Gastrocnemius medialis (tissue), 4 donors: ENCODE measurements around the gene PCK2. TPM values are rescaled to one million over a fixed set of nuclear protein-coding genes. Genes with fewer than 3 reads are reported as not detected.

Experiments used
- ATAC-seq, 2 donors: fragments of 150-250 bp; one replicate each; pipeline ENCODE4 v1.9.1; 2016
- DNase-seq, 2 donors: peaks; one replicate each; pipeline ENCODE4 v3.0.0-alpha.2; 2019
- H3K27ac ChIP-seq, 4 donors: fragments of 200-600 bp; sonication (generic); 1 replicate in 1 of 4; 2 replicates in 3 of 4; pipeline ENCODE4 v1.5.1; 2016 to 2018; ENCODE audit warnings: mild to moderate bottlenecking in 2 of 4, moderate library complexity in 1 of 4
- H3K27me3 ChIP-seq, 3 donors: fragments of 200-600 bp; sonication (generic) in 2 of 3; 1 replicate in 1 of 3; 2 replicates in 2 of 3; pipeline versions ENCODE4 v1.5.1 to v1.6.0; 2016 to 2019; ENCODE audit warnings: mild to moderate bottlenecking in 1 of 3, moderate library complexity in 1 of 3
- H3K36me3 ChIP-seq, 2 donors: fragments of 200-600 bp; sonication (generic) in 1 of 2; one replicate each; pipeline ENCODE4 v1.5.1; 2017 to 2018
- H3K4me1 ChIP-seq, 2 donors: fragments of 200-600 bp; sonication (generic) in 1 of 2; one replicate each; pipeline ENCODE4 v1.5.1; 2016 to 2017; ENCODE audit warnings: mild to moderate bottlenecking in 2 of 2
- H3K4me3 ChIP-seq, 4 donors: fragments of 200-600 bp; sonication (generic) in 3 of 4; 1 replicate in 1 of 4; 2 replicates in 3 of 4; pipeline ENCODE4 v1.5.1; 2016 to 2019; ENCODE audit warnings: mild to moderate bottlenecking in 2 of 4
- H3K9me3 ChIP-seq, 3 donors: fragments of 200-600 bp; sonication (generic) in 2 of 3; 1 replicate in 1 of 3; 2 replicates in 2 of 3; pipeline ENCODE4 v1.5.1; 2016 to 2019
- POLR2A ChIP-seq, 2 donors: fragments of 450-650 bp; IDR thresholded peaks; one replicate each; pipeline ENCODE4 v1.6.1; 2017; ENCODE audit warnings: antibody characterized with exemption in 2 of 2, mild to moderate bottlenecking in 2 of 2, moderate library complexity in 2 of 2
- in situ Hi-C, 4 donors: fragments of 200-750 bp; cut with MboI; loops; one replicate each; pipeline versions ENCODE4 v1.15.0 to v1.8.0; 2017; ENCODE audit warnings: low sequenced_read_pairs in 4 of 4
- intact Hi-C: fragments of 100-400 bp; cut with DNase I; formaldehyde crosslinking; loops from one replicate; pipeline ENCODE4 v1.15.1; 2023; ENCODE audit warnings: low total_unique reads
- total RNA-seq, 4 donors: library from RNA; depleted of rRNA; stranded (reverse); fragments of >200 nt; gene quantifications; one replicate each; pipeline versions ENCODE4 v1.1.0 to v1.2.3, GENCODE V29; 2016
- TF ChIP-seq, protein P1 (sequence below), 5 experiments: fragments of 450-650 bp in 3 of 5; fragments of 200-600 bp in 2 of 5; sonication (generic) in 2 of 5; IDR thresholded peaks in 4 of 5; conservative IDR thresholded peaks in 1 of 5; 1 replicate in 4 of 5; 2 replicates in 1 of 5; pipeline ENCODE4 v1.5.1; 2016 to 2019; ENCODE audit warnings: antibody characterized with exemption in 5 of 5, mild to moderate bottlenecking in 3 of 5, moderate library complexity in 3 of 5

The PCK2 gene
- total RNA-seq, 4 donors from 2014 or later: 1.9 to 9.8 (median 3.6) TPM

DNA sequence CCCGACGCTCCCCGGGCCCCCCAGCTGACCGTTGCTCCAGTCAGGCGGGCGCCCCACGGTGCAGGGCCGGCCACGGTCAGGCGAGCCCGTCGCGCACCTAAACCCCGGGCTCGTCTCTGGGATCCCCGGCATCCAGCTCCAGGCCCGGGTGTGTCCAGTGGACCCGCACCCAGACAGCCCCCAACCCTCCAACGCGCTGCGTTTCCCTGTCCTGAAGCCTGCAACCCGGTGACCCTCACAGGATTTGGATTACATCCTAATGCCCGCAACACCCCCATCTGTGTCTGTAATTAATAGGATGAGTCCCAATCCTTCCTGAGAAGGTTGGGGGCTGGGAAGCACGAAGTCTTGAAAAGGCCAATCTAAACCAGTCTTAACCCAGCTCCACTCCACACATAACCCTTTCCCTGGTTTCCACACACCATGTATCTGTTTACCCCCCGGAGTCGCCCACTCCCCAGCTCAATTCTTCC lies 12.3 kb upstream of the PCK2 start:
- DNase-seq: no peak
- no peaks in the 10 kb centered on the region for H3K27me3 ChIP-seq

DNA sequence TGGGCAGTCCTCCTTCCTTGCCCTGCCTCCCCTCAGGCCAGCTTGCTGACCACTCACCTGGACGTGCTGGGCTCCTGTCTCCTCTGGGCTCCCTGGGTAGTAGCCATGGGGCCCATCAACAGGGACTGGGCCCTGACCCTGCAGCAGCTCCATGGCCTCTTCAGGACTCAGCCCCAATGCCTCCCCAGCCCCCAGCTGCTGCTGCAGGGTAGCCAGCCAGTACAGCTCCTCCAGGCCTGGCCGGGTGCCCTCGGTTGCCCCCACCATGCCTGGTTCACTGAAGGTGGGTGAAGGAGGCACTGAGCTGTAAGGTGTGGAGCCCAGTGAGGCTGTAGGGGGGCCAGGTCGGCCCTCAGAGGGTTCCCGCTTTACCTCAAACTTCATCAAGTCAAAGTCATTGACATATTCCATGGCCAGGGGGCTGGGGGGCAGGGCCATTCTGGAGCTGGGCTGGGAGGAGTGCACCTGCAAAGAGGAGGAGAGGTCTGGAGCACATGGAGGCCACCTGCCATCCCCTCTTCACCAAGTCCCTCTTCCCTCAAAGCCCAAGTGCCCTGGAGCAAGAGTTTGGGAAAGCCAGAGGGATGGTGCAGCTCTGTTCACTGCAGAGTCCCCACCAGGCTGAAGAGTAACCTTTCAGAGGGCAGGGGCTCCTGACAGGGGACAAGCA lies 11.6 kb upstream of the PCK2 start:
- intact Hi-C loops (no loop called here), in situ Hi-C loops (no loop called here)
- TF ChIP-seq, protein P1, sequence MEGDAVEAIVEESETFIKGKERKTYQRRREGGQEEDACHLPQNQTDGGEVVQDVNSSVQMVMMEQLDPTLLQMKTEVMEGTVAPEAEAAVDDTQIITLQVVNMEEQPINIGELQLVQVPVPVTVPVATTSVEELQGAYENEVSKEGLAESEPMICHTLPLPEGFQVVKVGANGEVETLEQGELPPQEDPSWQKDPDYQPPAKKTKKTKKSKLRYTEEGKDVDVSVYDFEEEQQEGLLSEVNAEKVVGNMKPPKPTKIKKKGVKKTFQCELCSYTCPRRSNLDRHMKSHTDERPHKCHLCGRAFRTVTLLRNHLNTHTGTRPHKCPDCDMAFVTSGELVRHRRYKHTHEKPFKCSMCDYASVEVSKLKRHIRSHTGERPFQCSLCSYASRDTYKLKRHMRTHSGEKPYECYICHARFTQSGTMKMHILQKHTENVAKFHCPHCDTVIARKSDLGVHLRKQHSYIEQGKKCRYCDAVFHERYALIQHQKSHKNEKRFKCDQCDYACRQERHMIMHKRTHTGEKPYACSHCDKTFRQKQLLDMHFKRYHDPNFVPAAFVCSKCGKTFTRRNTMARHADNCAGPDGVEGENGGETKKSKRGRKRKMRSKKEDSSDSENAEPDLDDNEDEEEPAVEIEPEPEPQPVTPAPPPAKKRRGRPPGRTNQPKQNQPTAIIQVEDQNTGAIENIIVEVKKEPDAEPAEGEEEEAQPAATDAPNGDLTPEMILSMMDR (IDR thresholded peaks at IDR 0.05 in 4 of 5, conservative IDR thresholded peaks at IDR 0.05 in 1 of 5): no peak
- TF ChIP-seq POLR2A (IDR thresholded peaks at IDR 0.05): no peak
- H3K27ac ChIP-seq: no peak overlapping the region
- H3K36me3 ChIP-seq: no peaks in the 10 kb centered on the region
- H3K4me1 ChIP-seq: peaks cover 0 to 10% of the 10 kb centered on the region in 2 donors
- H3K4me3 ChIP-seq: no peak overlapping the region
- DNase-seq (no peak), ATAC-seq (no peak)
- no peaks in the 10 kb centered on the region for H3K27me3 ChIP-seq
- no peaks in the 10 kb centered on the region for H3K9me3 ChIP-seq

More for the DNA sequence above, 12.3 kb upstream of the PCK2 start:
- peak overlapping the region; percentile 54 to 76 (median 64) for H3K4me3 ChIP-seq
- TF ChIP-seq, protein P1 (IDR thresholded peaks at IDR 0.05 in 4 of 5, conservative IDR thresholded peaks at IDR 0.05 in 1 of 5): no peak
- TF ChIP-seq POLR2A (IDR thresholded peaks at IDR 0.05): no peak
- ATAC-seq: no peak
- peaks cover 0 to 10% of the 10 kb centered on the region in 2 donors for H3K4me1 ChIP-seq
- no peaks in the 10 kb centered on the region for H3K9me3 ChIP-seq
- H3K27ac ChIP-seq: no peak overlapping the region
- in situ Hi-C loops (no loop called here), intact Hi-C loops (no loop called here)
- no peaks in the 10 kb centered on the region for H3K36me3 ChIP-seq

- H3K4me3 ChIP-seq: no peak overlapping the region
- no peak for ATAC-seq
- in situ Hi-C loops: no loop called here
- H3K4me1 ChIP-seq: peaks cover 0 to 10% of the 10 kb centered on the region in 2 donors
- no peaks in the 10 kb centered on the region for H3K36me3 ChIP-seq
- intact Hi-C loops: no loop called here
- H3K27ac ChIP-seq: no peak overlapping the region
- no peaks in the 10 kb centered on the region for H3K27me3 ChIP-seq
- DNase-seq: no peak
- TF ChIP-seq POLR2A (IDR thresholded peaks at IDR 0.05): no peak
- TF ChIP-seq, protein P1 (IDR thresholded peaks at IDR 0.05 in 4 of 5, conservative IDR thresholded peaks at IDR 0.05 in 1 of 5): no peak
- H3K9me3 ChIP-seq: no peaks in the 10 kb centered on the region
These were observed 10.6 kb upstream of the PCK2 start for GRCh38 chr14:24083462-24083861.

DNA sequence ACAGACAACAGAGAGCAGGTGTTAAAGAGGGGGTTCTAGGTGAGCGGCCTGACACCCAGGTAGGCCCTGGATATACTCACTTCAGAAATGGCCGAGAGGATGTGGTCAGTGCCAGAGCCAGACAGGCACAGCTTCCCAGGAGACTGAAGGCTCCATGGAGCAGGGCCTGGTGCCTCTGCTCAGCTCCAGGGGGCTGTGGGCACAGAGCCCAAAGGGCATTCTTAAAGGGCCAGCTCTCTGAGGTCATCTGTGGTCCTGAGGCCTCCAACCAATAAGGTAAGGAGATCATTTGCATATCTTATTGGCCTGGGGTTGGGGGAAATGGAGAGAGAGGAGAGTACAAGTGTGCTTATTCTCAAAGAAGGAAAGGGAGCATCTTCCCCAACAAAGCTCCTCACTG lies 9.7 kb upstream of the PCK2 start:
- Histone ChIP-seq H3K4me1 (peaks cover 0 to 10% of the 10 kb centered on the region in 2 donors), H3K4me3 (no peak overlapping the region), H3K27me3 (no peaks in the 10 kb centered on the region), H3K36me3 (no peaks in the 10 kb centered on the region), H3K9me3 (no peaks in the 10 kb centered on the region), H3K27ac (no peak overlapping the region)
- no peak for TF ChIP-seq POLR2A (IDR thresholded peaks at IDR 0.05)
- TF ChIP-seq, protein P1 (IDR thresholded peaks at IDR 0.05 in 4 of 5, conservative IDR thresholded peaks at IDR 0.05 in 1 of 5): no peak
- ATAC-seq (no peak), DNase-seq (no peak)
- in situ Hi-C loops: no loop called here
- intact Hi-C loops: no loop called here
